Epithelial cell of esophagus (primary cell): ENCODE measurements around the gene GATB.

Source experiments
- DNase-seq: peaks from one replicate; pipeline ENCODE4 v3.0.0; 2010; ENCODE audit warnings: low read depth
- H3K4me3 ChIP-seq: 2 replicates; pipeline ENCODE4 v1.5.1; 2011; ENCODE audit warnings: mild to moderate bottlenecking, low read length, control low read depth
- TF ChIP-seq, protein P1 (sequence below): IDR thresholded peaks from 2 replicates; pipeline ENCODE4 v1.5.1; 2011; ENCODE audit warnings: low read depth, mild to moderate bottlenecking, low read length, control low read depth, inconsistent platforms; ENCODE audit not compliant: insufficient read depth; ENCODE audit errors: missing control alignments

The GATB gene

DNA sequence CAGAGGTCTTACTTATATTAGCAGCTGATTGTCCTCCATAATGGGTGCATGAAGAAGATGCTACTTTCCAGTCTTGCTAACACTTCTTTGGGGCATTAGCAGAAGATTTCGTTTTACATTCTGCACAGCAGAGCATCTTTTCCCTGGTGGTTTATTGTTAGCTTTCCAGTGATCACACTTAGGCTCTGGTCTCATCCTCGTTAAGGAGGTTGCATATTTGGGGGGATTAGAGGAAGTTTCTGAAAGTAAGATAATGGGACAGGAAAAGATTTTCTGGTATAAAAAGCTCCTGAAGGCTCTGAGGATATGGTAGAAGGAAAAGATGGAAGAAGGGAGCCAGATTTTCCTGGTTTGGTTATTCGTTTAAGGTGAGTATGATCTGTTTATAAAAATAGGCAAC lies 134.1 kb downstream of the GATB start:
- H3K4me3 ChIP-seq: no peak overlapping the region
- TF ChIP-seq, protein P1, sequence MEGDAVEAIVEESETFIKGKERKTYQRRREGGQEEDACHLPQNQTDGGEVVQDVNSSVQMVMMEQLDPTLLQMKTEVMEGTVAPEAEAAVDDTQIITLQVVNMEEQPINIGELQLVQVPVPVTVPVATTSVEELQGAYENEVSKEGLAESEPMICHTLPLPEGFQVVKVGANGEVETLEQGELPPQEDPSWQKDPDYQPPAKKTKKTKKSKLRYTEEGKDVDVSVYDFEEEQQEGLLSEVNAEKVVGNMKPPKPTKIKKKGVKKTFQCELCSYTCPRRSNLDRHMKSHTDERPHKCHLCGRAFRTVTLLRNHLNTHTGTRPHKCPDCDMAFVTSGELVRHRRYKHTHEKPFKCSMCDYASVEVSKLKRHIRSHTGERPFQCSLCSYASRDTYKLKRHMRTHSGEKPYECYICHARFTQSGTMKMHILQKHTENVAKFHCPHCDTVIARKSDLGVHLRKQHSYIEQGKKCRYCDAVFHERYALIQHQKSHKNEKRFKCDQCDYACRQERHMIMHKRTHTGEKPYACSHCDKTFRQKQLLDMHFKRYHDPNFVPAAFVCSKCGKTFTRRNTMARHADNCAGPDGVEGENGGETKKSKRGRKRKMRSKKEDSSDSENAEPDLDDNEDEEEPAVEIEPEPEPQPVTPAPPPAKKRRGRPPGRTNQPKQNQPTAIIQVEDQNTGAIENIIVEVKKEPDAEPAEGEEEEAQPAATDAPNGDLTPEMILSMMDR: no peak
- DNase-seq: no peak

DNA sequence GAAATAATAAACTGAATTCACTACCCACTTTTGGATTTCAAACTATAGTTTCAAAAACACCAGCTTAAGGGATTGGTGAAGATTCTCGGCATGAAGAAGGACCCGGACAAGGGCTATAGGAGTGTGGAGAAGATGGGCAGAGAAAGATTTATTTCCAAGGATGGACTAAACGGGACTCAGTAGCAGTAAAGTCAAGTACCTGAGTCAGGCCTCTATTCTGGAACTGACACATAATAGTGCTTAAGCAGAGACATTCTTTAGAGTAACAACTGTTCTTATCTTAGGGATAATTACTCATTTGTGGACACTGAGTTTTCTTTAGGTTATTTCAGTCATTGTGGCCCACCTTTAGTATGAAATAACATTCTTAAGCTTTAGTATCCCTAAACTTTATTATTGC lies 134.6 kb downstream of the GATB start:
- TF ChIP-seq, protein P1: no peak
- DNase-seq: no peak
- H3K4me3 ChIP-seq: no peak overlapping the region

- H3K4me3 ChIP-seq: no peak overlapping the region
- no peak for DNase-seq
- TF ChIP-seq, protein P1: no peak
Measured at GRCh38 chr4:151624626-151625565, 135.9 kb downstream of the GATB start.
